HUDEP-2 (cell line): Measurements from ENCODE around the gene NONO.
"Not testable (repeated sequence)": the region's sequence is repeated elsewhere in the genome, so short reads cannot be mapped to it uniquely, and the experiment has no call there.

Source experiments
- DNase-seq, 76 experiments: peaks; one replicate each; lab custom pipeline; 2025; ENCODE audit not compliant: unreplicated experiment in 76 of 76; lab: John Stamatoyannopoulos, UW

Gene NONO, protein sequence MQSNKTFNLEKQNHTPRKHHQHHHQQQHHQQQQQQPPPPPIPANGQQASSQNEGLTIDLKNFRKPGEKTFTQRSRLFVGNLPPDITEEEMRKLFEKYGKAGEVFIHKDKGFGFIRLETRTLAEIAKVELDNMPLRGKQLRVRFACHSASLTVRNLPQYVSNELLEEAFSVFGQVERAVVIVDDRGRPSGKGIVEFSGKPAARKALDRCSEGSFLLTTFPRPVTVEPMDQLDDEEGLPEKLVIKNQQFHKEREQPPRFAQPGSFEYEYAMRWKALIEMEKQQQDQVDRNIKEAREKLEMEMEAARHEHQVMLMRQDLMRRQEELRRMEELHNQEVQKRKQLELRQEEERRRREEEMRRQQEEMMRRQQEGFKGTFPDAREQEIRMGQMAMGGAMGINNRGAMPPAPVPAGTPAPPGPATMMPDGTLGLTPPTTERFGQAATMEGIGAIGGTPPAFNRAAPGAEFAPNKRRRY

DNA sequence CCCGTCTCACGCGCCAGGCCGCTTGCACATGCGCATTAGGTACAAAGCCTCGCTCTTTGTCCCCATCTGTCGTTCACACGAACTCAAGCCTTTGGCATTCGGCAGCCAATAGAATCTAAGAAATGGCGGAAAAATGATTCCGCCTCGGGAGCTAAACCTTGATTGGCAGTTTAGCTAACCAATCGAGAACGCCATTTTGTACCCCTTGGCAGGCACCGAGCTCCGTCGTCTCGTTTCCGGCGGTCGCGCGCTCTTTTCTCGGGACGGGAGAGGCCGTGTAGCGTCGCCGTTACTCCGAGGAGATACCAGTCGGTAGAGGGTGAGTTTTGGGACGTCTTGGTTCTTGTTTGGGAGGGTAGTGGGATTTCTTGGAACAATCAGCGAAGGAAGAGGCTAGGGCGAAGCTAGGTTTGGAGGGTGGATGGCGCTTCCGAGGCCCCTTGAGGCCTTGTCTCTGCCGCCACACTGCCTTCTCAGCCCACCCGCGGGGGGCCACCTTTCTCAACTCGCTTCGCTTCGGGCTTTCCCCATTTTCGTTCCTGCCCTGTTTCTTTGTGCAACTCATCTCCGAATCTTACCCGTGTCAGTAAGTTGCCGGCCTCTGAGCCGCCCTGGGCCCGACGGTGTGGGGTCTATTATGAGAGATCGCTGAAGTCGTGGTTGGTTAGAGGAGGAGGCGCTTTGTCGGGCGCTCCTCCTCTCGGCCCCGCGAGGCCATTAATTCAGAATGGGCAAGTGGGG, at the start of gene NONO:
NONO (plus strand) TSS at position 233 of the 741 bp plus-strand sequence. CDS start 7,003 bp downstream, outside the sequence.
- peak in 75 of 76 experiments; percentile 25 to 96 (median 84) for DNase-seq

DNA sequence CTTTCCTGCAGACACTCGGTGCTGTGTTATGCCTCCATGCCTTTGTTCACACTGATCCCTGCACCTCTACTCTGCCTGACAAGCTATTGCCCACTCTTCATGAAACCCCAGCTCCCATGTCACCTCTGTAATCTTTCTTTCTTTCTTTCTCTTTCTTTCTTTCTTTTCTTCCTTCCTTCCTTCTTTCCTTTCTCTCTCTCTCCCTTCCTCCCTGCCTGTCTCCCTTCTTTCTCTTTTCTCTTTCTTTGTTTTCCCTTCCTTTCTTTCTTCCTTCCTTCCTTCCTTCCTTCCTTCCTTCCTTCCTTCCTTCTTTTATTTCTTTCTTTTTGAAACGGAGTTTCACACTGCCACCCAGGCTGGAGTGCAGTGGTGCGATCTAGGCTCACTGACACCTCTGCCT, 48.0 kb upstream of the NONO start:
- DNase-seq: no peak

DNA sequence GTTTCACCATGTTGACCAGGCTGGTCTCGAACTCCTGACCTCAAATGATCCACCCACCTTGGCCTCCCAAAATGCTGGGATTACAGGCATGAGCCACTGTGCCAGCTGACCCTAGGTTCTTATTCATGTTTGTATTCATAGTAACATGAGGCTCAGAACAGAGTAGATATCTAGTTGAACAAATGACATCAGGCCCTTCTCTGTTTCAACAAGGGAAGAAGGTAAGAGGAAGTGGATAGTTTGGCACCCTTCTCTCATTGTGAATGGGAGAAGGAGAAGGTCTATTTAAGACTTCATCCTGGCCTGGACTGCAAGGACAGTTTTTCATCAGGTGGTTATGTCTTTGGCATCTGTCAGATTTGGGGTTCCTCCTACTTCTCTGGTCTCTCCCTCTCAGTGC, 46.6 kb upstream of the NONO start:
- no peak for DNase-seq

DNA sequence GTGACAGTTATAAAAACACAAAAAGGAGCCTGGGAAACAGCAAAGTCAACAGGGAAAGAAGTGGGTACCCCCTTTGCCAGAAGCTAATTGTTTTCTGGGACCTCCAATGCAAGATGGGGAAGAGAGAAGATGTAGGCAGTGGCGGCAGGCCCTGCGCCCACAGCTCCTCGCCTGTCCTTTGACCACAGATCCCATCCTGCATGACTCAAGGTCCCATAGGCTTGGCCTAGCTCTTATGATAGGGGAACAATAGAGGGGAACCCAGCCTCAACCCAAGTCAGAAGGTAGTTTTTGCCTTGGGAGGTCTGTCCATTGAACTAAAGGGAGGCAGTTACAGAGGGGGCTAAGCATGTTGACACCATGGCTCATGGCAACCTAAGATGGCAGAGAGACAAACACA, 43.7 kb upstream of the NONO start:
- no peak for DNase-seq

DNA sequence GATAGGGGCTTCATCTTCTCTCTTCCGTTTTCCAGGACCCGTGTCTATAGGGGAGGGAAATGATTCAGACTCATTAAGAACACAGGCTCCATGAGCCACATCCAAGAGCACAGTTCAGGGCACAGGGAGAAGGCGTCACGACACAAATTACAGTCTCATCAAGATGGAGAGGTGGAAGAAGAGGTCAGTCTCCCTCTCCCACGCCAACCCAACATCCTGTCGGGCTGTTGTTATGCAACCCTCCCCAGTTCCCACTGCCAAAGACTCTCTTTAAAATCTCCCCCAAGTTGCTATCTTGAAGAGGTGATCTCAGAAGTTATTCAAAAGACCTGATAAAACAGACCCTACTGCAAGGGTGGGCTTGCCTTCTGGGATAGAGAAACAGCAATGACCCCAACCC, 42.1 kb upstream of the NONO start:
- DNase-seq: no peak

DNA sequence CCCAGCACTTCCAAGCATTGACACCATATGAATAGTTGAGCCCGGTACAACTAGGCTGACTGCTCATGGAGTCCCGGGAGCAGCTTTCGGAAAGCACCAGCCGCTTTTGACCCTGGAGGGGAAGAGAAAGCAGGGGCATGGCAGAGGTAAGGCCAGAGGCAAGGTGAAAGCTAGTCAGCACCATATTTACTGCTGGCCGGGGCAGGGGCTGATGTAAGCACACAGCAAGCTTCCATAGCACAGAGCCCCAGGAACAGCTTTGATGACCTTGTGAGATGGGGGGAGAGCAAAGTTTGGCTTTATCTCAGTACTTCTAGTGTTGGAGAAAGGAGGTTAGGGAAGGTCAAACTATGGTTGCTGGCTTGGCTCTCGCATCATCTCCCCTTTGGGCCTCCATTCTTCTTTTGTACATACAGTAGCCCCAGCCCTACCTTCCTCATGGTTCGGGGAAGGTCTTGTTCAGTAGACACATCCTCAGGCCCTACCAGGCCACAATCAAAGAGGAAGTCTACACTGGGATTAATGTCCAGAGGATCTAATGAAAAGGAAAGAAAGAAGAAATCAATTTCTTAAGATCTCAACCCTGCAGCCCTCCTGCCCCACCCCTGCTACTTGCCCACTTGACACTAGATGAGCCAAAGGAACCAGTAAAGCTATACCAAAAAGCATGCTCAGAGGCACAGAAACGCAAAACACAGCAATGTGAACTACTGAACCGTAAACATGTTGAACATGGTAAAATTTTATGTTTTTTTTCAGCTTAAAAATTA, 38.9 kb upstream of the NONO start:
- DNase-seq: no peak

DNA sequence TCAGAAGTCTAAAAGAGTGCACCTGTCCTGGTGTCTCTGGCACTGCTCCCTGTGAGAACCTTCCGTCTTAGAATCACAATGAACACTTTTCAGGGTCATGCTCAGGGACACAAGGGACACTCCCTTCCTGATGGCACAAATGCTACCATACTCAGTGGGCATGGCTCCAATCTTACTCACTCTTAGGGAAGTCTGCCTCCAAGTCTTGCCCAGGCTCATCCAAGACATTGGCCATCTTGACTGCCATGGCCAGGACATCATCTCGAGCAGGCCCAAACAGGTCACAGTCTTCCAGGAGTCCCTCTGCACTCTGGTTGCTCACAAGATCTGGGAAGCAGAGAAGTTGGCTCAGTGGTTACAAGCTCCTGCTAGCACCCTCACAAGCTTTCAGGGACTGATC, 38.3 kb upstream of the NONO start:
- no peak for DNase-seq

DNA sequence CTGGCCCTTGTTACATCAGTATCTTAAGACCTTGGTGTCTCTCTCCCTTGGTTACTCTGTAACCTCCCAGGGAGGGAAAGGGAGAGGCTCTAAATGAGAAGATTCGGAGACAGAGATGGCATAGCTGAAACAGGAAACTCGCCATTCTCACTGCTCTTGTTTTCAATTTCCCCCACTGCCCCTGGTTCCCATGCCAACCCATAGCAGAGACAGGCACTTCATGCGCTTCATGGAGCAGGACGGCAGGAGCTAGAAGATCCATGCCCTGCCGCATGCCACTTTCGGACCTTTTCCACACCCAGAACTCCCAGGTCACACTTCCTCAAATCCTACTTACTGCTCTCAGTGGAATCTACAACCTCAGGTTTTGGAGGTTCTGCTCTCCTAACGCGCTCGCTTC, 32.6 kb upstream of the NONO start:
- no peak for DNase-seq

DNA sequence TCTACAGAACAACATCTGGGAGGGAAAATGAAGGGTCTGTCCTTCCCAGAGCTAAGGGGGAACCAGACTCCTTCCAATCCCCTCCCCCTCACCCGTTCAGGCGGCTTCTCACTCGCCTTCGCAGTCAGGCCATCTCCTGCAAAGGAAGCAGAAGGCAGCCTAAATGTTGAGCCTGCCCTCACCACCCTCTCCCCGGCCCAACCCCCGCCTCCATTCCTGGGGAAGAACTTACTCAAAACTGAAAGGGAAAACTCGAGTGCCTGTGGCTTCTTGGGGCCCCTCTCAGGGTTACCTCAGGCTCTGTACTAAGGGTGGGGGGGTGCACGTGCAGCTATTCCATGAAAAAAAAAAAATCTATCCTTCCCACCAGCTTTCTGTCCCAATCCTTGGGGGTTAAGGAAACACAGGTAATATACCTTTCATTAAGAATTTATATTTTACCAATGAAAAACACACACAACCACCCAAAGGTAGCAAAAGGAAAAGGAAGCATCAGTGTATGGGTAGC, 31.9 kb upstream of the NONO start:
- DNase-seq: no peak

DNA sequence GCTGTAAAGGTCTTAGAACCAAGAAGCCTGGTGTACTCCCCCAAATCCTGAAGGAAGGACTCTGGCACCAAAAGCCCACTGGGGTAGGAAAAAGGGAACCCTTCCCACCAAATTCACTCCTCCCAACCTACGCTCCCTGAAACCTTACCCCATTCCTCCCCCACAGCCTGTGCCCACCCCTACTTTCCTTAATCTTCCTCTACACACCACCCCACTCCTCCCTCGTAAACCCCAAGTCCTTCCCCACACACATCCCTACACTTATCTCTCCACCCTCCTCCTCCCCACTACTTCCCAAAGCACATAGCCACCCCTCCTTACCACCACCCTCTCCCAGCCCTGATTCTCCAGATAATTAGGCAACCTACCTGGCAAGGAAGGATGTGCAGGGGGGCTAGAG, 31.2 kb upstream of the NONO start:
- peak in 1 of 76 experiments; percentile 1 for DNase-seq

DNA sequence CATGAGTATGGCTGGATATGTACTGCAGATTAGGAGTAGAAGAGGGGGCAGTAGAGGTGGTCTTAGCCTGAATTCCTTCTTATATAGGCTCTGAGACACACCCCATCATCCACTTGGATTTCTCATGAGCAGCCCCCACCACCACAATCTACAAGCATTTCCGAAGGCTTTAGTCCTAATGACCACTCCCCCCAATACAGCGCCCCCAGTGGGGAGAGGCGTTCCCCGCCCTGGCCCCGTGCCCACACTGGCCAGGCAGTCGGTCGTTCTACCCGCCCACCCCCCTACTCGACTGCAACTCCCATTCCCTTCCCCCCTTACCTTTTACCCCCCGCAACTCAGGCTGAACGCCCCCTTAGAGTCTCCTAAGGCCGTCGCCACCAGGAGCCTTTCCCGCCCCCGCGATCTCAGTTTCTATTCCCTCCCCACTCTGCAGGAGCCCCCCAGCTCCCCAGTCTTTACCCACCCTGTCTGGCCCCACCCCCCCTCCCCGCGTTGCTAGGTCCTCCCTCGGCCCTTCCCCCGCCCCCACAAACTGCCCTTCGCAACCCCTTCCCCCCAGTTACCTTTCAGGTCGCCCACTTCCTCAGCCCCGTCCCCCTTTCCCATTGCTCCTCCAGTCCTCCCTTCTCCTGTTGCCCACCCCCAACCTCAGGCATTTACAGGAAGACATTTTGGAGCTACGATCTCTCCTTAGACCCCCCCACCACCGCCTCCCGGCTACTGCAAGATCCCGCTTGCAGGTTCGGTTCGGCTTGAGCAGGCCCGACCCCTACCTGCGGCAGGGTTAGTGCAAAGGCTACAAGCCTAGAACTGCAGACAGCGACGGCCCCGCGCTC, 30.0 kb upstream of the NONO start:
- DNase-seq: peak in 48 of 76 experiments; percentile 0 to 58 (median 18)

DNA sequence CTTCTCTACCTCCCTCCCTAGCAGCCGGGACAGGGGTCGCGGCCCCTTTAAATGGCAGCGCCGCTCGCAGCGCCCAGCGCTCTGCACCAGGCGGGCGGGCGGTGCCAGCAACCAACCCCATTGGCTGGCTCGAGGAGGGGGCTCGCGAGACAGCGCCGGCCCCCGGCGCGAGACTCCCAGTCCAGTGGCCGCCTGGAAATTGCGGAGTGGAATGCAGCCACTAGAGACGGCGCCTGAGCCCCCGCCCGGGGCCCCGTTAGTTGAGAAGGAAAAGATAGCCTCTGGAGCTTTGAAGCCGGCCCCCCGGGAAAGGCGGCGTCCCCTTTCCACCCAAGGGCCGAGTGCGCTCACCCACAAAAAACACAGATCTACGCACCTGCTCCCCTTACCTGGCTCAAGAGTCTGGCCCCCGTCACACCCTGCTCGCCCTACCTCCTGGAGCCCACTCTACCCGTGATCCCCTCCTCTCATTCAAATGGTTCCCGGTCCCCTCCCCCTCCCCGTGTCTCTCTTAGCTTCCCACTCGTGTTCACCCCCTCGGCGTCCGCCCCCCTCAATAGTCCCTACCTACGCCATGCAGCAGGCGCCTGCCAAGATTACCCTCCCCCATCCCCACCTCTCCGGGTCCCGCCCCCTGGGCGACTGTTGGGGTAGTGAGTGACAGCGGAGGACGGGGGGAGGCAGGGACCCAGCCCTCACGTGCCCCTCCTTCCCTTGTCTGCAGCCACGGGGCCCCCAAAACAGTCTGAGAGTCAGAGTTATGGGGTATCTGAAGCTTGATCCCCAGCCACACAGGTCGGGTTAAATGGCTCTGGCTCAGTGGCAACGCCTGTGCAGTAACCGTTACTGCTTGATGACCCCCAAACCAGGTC, 29.1 kb upstream of the NONO start, which contains the start of gene ZMYM3:
ZMYM3 (minus strand) TSS at position 49 of the 872 bp plus-strand sequence. CDS start 885 bp downstream, outside the sequence.
- DNase-seq: peak in 74 of 76 experiments; percentile 1 to 83 (median 61)

DNA sequence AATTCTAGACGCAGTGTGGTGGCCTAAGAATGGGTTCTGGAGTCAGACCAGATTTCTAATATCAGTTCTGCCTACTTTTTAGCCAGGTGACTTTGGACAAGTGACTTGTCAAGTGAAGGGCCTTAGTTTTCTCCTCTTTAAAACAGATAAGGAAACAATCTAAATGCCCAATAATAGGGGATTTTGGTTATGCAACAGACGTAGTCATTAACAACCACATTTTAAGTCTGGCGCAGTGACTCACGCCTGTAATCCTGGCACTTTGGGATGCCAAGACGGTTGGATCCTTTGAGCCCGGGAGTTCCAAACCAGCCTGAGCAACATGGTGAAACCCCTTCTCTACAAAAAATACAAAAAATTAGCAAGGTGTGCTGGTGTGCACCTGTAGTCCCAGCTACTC, 27.4 kb upstream of the NONO start:
- no peak for DNase-seq

DNA sequence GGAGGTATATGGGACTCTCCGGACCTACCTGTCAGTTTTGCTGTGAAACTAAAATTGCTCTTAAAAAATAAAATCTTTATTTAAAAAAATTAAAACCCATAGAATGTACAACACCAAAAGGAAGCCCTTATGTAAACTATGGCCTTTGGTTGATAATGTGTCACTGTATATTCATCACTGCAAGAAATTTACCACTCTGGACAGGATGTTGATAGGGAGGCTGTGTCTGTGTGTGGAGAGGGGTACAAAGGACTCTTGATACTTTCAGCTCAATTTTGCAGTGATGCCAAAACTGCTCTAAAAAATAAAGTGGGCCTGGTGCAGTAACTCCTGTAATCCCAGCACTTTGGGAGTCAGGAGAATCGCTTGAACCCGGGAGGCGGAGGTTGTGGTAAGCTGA, 26.6 kb upstream of the NONO start:
- DNase-seq: no peak

DNA sequence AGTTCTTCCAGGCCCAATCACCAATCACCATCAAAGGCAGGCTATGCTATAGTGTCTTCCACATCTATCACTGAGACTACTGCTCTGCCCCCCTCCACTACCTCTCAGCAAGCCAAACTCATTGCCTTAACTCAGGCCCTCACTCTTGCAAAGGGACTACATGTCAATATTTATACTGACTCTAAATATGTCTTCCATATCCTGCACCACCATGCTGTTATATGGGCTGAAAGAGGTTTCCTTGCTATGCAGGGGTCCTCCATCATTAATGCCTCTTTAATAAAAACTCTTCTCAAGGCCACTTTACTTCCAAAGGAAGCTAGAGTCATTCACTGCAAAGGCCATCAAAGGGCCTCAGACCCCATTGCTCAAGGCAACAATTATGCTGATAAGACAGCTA, 14.8 kb upstream of the NONO start:
- not testable (repeated sequence) for DNase-seq

DNA sequence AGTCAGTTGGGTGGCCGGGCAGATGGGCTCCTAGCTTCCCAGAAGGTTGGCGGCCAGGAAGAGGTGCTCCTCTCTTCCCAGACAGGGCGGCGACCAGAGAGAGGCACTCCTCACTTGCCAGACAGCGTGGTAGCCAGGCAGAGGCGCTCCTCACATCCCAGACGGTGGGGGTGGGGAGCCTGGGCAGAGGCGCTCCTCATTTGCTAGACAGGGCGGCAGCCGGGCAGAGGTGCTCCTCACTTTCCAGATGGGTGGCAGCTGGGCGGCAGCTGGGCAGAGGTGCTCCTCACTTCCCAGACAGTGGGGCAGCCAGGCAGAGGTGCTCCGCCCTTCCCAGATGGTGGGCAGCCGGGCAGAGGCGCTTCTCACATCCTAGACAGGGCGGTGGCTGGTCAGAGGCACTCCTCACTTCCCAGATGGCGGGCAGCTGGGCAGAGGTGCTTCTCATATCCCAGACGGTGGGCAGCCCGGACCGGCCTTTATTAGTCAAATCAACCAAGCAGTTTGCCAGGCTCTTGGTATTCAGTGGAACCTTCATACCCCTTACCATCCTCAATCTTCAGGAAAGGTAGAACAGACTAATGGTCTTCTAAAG, 13.5 kb upstream of the NONO start:
- no peak for DNase-seq

DNA sequence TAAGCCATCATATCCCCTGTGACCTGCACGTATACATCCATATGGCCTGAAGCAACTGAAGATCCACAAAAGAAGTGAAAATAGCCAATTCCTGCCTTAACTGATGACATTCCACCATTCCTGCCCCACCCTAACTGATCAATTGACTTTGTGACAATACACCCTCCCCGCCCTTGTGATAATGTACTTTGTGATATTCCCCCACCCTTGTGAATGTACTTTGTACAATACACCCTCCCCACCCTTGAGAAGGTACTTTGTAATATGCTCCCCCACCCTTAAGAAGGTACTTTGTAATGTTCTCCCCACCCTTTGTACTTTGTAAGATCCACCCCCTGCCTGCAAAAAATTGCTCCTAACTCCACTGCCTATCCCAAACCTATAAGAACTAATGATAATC, 11.1 kb upstream of the NONO start:
- DNase-seq: not testable (repeated sequence)

DNA sequence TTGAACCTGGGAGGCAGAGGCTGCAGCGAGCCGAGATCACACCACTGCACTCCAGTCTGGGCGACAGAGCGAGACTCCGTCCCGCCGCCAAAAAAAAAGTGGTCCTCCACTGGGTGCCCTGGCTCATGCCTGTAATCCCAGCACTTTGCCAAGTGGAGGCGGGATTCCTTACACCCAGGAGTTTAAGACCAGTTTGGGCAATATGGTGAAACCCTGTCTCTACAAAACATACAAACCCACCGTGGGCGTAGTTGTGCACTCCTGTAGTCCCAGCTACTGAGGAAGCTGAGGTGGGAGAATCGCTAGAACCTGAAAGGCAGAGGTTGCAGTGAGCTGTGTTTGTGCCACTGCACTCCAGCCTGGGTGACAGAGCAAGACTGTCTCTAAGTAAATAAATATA, 2.1 kb upstream of the NONO start:
- DNase-seq: not testable (repeated sequence)
